Measurements from ENCODE around the gene TAF1C.
A peak's percentile ranks its signal among the peaks of the same experiment; 100 is the strongest.
"Not testable (repeated sequence)": the region's sequence is repeated elsewhere in the genome, so short reads cannot be mapped to it uniquely, and the experiment has no call there.

TAF1C gene

DNA sequence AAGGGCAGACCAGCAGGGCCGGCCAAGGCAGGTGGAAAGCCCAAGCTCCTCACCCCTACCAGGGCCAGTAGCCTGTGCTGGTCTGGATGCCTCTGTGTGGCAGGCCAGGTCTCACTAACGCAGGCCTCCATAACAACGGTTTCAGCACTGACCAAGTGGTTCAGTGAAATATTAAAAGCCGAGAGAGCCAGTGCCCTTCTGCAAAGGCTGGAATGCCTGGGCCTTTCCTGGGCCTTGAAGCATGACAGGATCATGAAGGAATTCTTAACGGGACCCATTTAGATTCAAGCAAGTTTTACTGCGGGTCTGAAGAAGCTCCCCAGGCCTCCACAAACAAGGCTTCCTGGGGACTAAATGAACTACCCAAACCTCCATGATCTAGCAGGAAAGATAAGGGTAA, 20.4 kb upstream of the TAF1C start:
- no peak overlapping the region for H3K27ac ChIP-seq
- no peaks in the 10 kb centered on the region for H3K36me3 ChIP-seq (replicated peaks)
- in situ Hi-C loops (cut with HindIII; ENCODE audit: low pct_ligation_motif_present, low sequenced_read_pairs): no loop called here
- H3K4me3 ChIP-seq (ENCODE audit: low read depth, low read length): no peak overlapping the region
- DNase-seq: no peak
- no peaks in the 10 kb centered on the region for H3K27me3 ChIP-seq (replicated peaks)
- TF ChIP-seq, protein P1, sequence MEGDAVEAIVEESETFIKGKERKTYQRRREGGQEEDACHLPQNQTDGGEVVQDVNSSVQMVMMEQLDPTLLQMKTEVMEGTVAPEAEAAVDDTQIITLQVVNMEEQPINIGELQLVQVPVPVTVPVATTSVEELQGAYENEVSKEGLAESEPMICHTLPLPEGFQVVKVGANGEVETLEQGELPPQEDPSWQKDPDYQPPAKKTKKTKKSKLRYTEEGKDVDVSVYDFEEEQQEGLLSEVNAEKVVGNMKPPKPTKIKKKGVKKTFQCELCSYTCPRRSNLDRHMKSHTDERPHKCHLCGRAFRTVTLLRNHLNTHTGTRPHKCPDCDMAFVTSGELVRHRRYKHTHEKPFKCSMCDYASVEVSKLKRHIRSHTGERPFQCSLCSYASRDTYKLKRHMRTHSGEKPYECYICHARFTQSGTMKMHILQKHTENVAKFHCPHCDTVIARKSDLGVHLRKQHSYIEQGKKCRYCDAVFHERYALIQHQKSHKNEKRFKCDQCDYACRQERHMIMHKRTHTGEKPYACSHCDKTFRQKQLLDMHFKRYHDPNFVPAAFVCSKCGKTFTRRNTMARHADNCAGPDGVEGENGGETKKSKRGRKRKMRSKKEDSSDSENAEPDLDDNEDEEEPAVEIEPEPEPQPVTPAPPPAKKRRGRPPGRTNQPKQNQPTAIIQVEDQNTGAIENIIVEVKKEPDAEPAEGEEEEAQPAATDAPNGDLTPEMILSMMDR (IDR thresholded peaks at IDR 0.05; ENCODE audit: low read depth, low read length, missing control alignments): no peak

DNA sequence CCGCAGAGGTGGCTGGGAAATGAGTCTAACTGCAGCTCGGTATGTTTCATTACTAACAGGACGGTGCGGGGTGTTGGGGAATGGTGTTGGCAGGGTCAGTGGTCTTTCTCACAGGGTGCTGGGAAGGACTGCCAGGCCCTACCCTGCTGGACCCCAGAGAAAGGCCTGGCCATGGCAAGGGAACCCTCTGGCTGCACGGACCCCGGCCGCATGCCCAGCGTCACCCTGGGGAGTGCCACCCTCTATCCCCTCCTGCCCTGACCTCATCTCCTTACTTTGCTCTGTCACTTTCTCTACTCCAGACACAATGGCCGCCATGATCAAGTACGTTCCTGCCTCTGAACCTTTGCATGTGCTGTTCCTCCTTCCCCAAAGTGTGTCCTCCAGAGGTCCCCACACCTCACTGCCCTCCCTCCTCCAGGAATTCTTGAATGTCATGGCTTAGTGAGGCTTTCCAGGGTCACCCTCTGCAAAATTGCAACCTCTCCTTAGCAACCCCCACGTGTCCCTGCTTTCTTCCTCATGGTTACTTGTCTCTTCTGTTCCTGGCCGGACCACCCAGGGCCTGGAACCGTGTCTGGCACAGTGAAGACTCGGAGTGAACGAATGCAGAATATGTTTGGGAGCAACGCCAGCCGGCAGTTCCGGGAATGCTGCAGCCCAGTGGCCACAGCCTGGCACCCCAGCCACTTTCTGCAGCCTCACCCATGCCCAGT, 19.3 kb upstream of the TAF1C start:
- H3K36me3 ChIP-seq (replicated peaks): no peaks in the 10 kb centered on the region
- H3K27ac ChIP-seq: no peak overlapping the region
- no peak overlapping the region for H3K4me3 ChIP-seq (ENCODE audit: low read depth, low read length)
- in situ Hi-C loops (cut with HindIII; ENCODE audit: low pct_ligation_motif_present, low sequenced_read_pairs): no loop called here
- TF ChIP-seq, protein P1 (IDR thresholded peaks at IDR 0.05; ENCODE audit: low read depth, low read length, missing control alignments): no peak
- no peaks in the 10 kb centered on the region for H3K27me3 ChIP-seq (replicated peaks)
- no peak for DNase-seq

DNA sequence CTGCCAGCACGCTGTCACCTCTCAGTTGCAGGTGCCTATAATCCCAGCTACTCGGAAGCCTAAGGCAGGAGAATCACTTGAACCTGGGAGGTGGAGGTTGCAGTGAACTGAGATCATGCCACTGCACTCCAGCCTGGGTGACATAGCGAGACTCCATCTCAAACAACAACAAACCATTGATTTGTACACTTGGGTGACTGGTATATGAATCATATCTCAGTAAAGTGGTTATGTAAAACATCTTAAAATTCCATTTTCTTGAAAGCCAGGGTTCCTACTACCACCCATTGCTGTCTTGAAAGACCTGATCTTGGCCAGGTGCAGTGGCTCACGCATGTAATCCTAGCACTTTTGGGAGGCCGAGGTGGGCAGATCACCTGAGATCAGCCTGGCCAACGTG, 18.3 kb upstream of the TAF1C start:
- in situ Hi-C loops (cut with HindIII; ENCODE audit: low pct_ligation_motif_present, low sequenced_read_pairs); H3K36me3 ChIP-seq (replicated peaks); H3K4me3 ChIP-seq (ENCODE audit: low read depth, low read length); H3K27ac ChIP-seq; H3K27me3 ChIP-seq (replicated peaks): not testable (repeated sequence)
- DNase-seq: peak; percentile 10

DNA sequence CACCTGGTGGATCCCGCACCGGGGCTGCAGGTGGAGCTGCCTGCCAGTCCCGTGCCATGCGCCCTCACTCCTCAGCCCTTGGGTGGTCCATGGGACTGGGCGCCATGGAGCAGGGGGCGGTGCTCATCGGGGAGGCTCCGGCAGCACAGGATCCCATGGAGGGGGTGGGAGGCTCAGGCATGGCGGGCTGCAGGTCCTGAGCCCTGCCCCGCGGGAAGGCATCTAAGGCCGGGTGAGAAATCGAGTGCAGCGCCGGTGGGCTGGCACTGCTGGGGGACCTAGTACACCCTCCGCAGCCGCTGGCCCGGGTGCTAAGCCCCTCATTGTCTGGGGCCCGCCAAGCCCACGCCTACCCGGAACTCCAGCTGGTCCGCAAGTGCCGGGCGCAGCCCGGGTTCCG, 17.7 kb upstream of the TAF1C start:
- in situ Hi-C loops (cut with HindIII; ENCODE audit: low pct_ligation_motif_present, low sequenced_read_pairs); H3K36me3 ChIP-seq (replicated peaks); H3K27ac ChIP-seq; DNase-seq; H3K27me3 ChIP-seq (replicated peaks); H3K4me3 ChIP-seq (ENCODE audit: low read depth, low read length): not testable (repeated sequence)

DNA sequence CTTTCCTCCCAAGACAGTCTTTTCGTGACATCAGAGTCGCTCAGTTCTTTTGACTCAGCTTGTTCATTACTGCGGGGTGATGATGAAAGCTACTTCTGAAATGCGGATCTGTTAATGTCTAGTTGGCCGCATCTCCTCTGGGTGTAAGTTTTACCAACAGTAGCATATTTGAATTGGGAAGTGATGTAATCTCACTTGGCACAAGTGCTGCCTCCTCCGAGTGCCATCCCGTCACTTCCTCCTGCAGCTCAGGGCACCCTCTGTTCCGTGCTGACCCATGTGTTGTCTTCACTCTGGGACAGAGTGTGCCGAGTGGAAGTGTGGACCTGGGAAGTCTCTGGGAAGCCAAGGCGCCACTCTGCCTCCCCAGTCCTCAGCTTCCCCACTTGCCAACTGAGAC, 13.0 kb upstream of the TAF1C start:
- Histone ChIP-seq H3K36me3 (replicated peaks) (no peaks in the 10 kb centered on the region), H3K4me3 (ENCODE audit: low read depth, low read length) (no peak overlapping the region), H3K27ac (no peak overlapping the region), H3K27me3 (replicated peaks) (no peaks in the 10 kb centered on the region)
- TF ChIP-seq, protein P1 (IDR thresholded peaks at IDR 0.05; ENCODE audit: low read depth, low read length, missing control alignments): no peak
- in situ Hi-C loops (cut with HindIII; ENCODE audit: low pct_ligation_motif_present, low sequenced_read_pairs): no loop called here
- DNase-seq: no peak

DNA sequence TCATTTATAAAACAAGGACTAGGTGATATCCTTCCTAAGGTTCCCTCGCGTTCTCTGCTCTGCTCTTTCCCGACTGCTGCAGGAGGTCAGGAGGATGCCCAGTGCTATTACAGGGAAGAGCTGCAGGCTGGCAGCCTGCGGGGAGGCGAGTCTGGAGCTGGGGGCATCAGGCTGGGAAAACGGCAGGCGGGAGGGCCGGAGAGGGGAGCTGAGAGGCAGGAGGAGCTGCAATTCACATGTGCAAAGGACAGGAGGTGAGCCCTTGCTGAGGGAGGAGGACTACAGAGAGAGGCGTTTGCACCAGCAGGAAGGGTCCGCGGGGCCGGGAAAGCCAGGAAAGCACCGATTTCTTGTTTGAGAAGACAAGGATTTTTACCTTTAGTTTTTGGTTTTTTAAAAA, 12.2 kb upstream of the TAF1C start:
- in situ Hi-C loops (cut with HindIII; ENCODE audit: low pct_ligation_motif_present, low sequenced_read_pairs): no loop called here
- Histone ChIP-seq H3K4me3 (ENCODE audit: low read depth, low read length) (no peak overlapping the region), H3K36me3 (replicated peaks) (no peaks in the 10 kb centered on the region), H3K27me3 (replicated peaks) (no peaks in the 10 kb centered on the region), H3K27ac (no peak overlapping the region)
- TF ChIP-seq, protein P1 (IDR thresholded peaks at IDR 0.05; ENCODE audit: low read depth, low read length, missing control alignments): no peak
- no peak for DNase-seq

DNA sequence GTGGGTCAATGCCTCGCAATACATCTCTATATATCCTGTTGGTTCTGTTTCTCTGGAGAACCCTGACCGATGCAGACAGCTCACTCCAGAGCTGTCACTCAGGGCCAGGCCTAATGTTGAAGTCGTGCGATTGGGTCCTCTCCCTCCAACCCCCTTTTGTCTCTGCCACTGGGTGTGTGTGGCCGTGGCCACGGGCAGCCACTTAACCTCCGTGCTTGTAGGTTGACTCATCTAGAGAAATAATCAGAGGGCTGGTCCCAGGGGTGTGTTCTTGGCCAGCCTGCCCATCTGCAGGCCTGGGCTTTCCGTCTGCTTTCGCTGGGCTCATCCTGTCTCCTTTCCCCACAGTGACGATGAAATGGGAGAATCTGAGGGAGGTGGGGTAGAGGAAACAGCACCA, 11.5 kb upstream of the TAF1C start:
- TF ChIP-seq, protein P1 (IDR thresholded peaks at IDR 0.05; ENCODE audit: low read depth, low read length, missing control alignments): no peak
- Histone ChIP-seq H3K27me3 (replicated peaks) (no peaks in the 10 kb centered on the region), H3K27ac (no peak overlapping the region), H3K36me3 (replicated peaks) (no peaks in the 10 kb centered on the region), H3K4me3 (ENCODE audit: low read depth, low read length) (no peak overlapping the region)
- DNase-seq: peak; percentile 75
- in situ Hi-C loops (cut with HindIII; ENCODE audit: low pct_ligation_motif_present, low sequenced_read_pairs): no loop called here

Measured in brain microvascular endothelial cell (primary cell).